ENCODE measurements around the gene SOX15.

The SOX15 gene

DNA sequence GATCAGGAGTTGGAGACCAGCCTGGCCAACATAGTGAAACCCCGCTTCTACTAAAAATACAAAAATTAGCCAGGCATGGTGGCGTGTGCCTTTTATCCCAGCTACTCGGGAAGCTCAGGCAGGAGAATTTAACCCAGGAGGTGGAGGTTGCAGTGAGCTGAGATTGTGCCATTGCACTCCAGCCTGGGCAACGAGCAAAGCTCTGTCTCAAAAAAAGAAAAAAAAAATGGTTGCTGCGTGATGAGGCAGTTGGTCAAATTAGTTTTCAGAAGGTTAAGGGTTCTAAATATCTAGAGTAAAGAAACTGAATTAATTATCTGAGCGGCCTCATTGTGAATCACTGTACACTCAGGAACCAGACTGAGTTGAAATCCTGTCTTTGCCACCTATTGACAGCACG lies 13.9 kb downstream of the SOX15 start:
- TF ChIP-seq POLR2AphosphoS5 (IDR thresholded peaks at IDR 0.05; ENCODE audit: low read depth, low read length): no peak

DNA sequence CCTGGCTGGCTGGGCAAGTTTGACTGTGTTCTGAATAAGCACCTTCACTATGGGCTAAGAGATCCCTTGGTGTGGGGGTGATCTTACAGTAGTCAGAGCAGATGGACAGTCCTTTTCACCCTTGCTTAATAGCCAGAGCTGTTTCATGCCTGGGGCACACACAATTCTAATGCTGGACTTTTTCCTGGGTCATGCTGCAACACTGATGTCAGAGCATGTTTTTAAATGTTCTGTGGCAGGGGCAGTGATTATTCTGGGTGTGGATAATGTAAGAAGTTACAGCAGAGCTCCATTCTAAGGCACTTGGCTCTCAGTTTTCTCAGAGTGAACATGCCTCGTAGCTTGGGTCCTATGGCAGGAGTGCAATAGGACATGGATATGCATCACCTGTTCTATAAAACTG lies 14.4 kb downstream of the SOX15 start:
- TF ChIP-seq, protein P1, sequence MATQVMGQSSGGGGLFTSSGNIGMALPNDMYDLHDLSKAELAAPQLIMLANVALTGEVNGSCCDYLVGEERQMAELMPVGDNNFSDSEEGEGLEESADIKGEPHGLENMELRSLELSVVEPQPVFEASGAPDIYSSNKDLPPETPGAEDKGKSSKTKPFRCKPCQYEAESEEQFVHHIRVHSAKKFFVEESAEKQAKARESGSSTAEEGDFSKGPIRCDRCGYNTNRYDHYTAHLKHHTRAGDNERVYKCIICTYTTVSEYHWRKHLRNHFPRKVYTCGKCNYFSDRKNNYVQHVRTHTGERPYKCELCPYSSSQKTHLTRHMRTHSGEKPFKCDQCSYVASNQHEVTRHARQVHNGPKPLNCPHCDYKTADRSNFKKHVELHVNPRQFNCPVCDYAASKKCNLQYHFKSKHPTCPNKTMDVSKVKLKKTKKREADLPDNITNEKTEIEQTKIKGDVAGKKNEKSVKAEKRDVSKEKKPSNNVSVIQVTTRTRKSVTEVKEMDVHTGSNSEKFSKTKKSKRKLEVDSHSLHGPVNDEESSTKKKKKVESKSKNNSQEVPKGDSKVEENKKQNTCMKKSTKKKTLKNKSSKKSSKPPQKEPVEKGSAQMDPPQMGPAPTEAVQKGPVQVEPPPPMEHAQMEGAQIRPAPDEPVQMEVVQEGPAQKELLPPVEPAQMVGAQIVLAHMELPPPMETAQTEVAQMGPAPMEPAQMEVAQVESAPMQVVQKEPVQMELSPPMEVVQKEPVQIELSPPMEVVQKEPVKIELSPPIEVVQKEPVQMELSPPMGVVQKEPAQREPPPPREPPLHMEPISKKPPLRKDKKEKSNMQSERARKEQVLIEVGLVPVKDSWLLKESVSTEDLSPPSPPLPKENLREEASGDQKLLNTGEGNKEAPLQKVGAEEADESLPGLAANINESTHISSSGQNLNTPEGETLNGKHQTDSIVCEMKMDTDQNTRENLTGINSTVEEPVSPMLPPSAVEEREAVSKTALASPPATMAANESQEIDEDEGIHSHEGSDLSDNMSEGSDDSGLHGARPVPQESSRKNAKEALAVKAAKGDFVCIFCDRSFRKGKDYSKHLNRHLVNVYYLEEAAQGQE (IDR thresholded peaks at IDR 0.05; ENCODE audit: insufficient read depth in 1 of 2, low read depth in 2 of 2, low read length in 2 of 2): no peak
- TF ChIP-seq TAF1 (IDR thresholded peaks at IDR 0.05; ENCODE audit: borderline replicate concordance, insufficient read depth, low read length) (no peak), SIN3A (IDR thresholded peaks at IDR 0.05; ENCODE audit: borderline replicate concordance, insufficient read depth, low read length) (no peak), FOXP2 (optimal IDR thresholded peaks at IDR 0.05; ENCODE audit: borderline replicate concordance, extremely low read depth, extremely low read length, insufficient read depth) (no peak), POLR2AphosphoS5 (IDR thresholded peaks at IDR 0.05; ENCODE audit: low read depth, low read length) (no peak)

GRCh38 chr17:7574176-7574953 lies 15.5 kb downstream of the SOX15 start:
- peak; percentile 22 for TF ChIP-seq POLR2AphosphoS5 (IDR thresholded peaks at IDR 0.05; ENCODE audit: low read depth, low read length)
- TF ChIP-seq, protein P1 (IDR thresholded peaks at IDR 0.05; ENCODE audit: insufficient read depth in 1 of 2, low read depth in 2 of 2, low read length in 2 of 2): no peak

GRCh38 chr17:7573324-7574080 lies 16.4 kb downstream of the SOX15 start:
- TF ChIP-seq TAF1 (IDR thresholded peaks at IDR 0.05; ENCODE audit: borderline replicate concordance, insufficient read depth, low read length): peak; percentile 85
- peak; percentile 91 for TF ChIP-seq FOXP2 (optimal IDR thresholded peaks at IDR 0.05; ENCODE audit: borderline replicate concordance, extremely low read depth, extremely low read length, insufficient read depth)
- TF ChIP-seq, protein P1 (IDR thresholded peaks at IDR 0.05; ENCODE audit: insufficient read depth in 1 of 2, low read depth in 2 of 2, low read length in 2 of 2): peak in 1 of 2 experiments; percentile 76; a peak in 2 of 4 replicates
- TF ChIP-seq POLR2AphosphoS5 (IDR thresholded peaks at IDR 0.05; ENCODE audit: low read depth, low read length): peak; percentile 73
- peak; percentile 96; the same call in 1 of the 2 replicates for TF ChIP-seq SIN3A (IDR thresholded peaks at IDR 0.05; ENCODE audit: borderline replicate concordance, insufficient read depth, low read length)

GRCh38 chr17:7572588-7573323 lies 17.1 kb downstream of the SOX15 start:
- TF ChIP-seq SIN3A (IDR thresholded peaks at IDR 0.05; ENCODE audit: borderline replicate concordance, insufficient read depth, low read length): peak; percentile 91
- TF ChIP-seq, protein P1 (IDR thresholded peaks at IDR 0.05; ENCODE audit: insufficient read depth in 1 of 2, low read depth in 2 of 2, low read length in 2 of 2): peak in 1 of 2 experiments; percentile 58; a peak in 2 of 4 replicates
- TF ChIP-seq TAF1 (IDR thresholded peaks at IDR 0.05; ENCODE audit: borderline replicate concordance, insufficient read depth, low read length): peak; percentile 93
- TF ChIP-seq FOXP2 (optimal IDR thresholded peaks at IDR 0.05; ENCODE audit: borderline replicate concordance, extremely low read depth, extremely low read length, insufficient read depth): no peak
- peak; percentile 99 for TF ChIP-seq POLR2AphosphoS5 (IDR thresholded peaks at IDR 0.05; ENCODE audit: low read depth, low read length)

Measured in PFSK-1 (cell line).